ENCODE results near the gene SSRP1. TPM values are rescaled to one million over a fixed set of nuclear protein-coding genes. Genes with fewer than 3 reads are reported as not detected.

The SSRP1 gene
- total and polyA plus RNA-seq, 2 of the 4 experiments (the other 2 are of a cell fraction) = 106 to 146 TPM

DNA sequence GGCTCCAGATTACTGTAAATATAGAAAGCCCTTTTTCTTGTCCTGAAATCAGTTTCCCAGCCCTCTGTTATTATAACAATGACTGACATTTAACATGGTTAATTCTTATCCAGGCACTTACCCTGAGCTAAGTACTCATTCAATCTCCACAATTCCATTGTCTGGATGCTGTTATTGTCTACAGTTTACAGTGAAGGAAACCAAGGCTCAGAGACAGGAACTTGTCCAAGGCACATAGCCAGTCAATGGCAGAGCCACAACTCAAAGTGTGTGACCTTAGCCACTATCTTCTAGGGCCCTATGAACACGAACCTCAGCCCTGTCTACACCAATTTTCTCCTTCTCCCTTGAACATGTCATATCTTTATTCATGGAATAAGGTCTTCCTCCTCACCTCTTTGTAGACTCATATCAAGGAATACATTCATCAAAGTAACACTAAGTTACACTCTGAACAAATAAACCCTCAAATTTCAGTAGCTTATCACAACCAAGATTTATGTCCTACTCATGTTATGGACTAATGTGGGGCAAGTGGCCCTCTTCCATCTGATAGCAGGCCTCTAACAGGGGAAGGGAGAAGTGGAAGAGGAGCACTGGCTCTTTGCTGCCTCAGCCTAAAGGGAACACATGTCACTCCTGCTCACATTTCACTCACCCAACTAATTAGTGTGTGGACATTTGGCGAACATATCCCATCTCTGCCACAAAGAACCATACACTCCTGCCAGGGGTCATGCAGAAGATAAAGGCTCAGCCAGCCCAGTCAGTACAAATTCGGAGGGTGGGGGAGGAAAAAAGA is 59.3 kb downstream of the SSRP1 start:
- Histone ChIP-seq H2BK20ac (ENCODE audit: low read depth, low read length) (peak overlapping the region; percentile 71; the same call in 1 of the 2 replicates), H3K4me3 (ENCODE audit: insufficient read depth, low read depth, low read length) (no peak overlapping the region), H4K20me1 (ENCODE audit: insufficient read depth, low read length) (no peaks in the 10 kb centered on the region), H2BK120ac (ENCODE audit: low read depth, low read length) (peak overlapping the region; percentile 98; the same call in 1 of the 2 replicates), H3K79me1 (ENCODE audit: low read depth in 1 of 2, low read length in 2 of 2) (no peaks in the 10 kb centered on the region), H2AK9ac (replicated peaks; ENCODE audit: low read depth, low read length, poor library complexity) (no peak overlapping the region), H4K8ac (ENCODE audit: low read depth in 2 of 2, low read length in 2 of 2) (peak overlapping the region in 1 of 2 experiments; percentile 99; a peak in 3 of 4 replicates), H2BK5ac (ENCODE audit: low read depth, low read length, poor library complexity, severe bottlenecking) (no peak overlapping the region), H2AFZ (replicated peaks; ENCODE audit: low read length, poor library complexity) (no peak overlapping the region), H4K91ac (ENCODE audit: insufficient read depth, low read depth, low read length) (peak overlapping the region; percentile 40; the same call in 1 of the 2 replicates), H3K27ac (ENCODE audit: insufficient read depth, low read length) (peak overlapping the region; percentile 17; the same call in 1 of the 2 replicates), H3K14ac (replicated peaks; ENCODE audit: low read depth, low read length) (peak overlapping the region; percentile 8; the same call in 1 of the 2 replicates), H3K4me2 (ENCODE audit: low read depth, low read length) (no peak overlapping the region), H3K18ac (ENCODE audit: low read depth, low read length) (peak overlapping the region; percentile 54), H3K27me3 (ENCODE audit: control insufficient read depth, insufficient read depth, low read length) (no peaks in the 10 kb centered on the region), H3K36me3 (ENCODE audit: control insufficient read depth, insufficient read depth, low read length) (no peaks in the 10 kb centered on the region), H3K9me3 (ENCODE audit: control insufficient read depth, insufficient read depth, low read length) (peaks cover 5% of the 10 kb centered on the region), H2AK5ac (ENCODE audit: low read depth, low read length) (peak overlapping the region; percentile 68), H3K56ac (ENCODE audit: extremely low read depth, insufficient read depth, low read length) (no peak overlapping the region), H3K4ac (ENCODE audit: low read depth, low read length) (peak overlapping the region; percentile 54), H3K9ac (ENCODE audit: low read depth, low read length) (no peak overlapping the region), H4K5ac (ENCODE audit: low read depth, low read length) (peak overlapping the region; percentile 51; the same call in 1 of the 2 replicates), H3K4me1 (ENCODE audit: control insufficient read depth, insufficient read depth, low read length) (peaks cover 29% of the 10 kb centered on the region), H3K23ac (ENCODE audit: low read depth, low read length) (no peak overlapping the region), H3K9me1 (ENCODE audit: insufficient read depth, low read length) (peaks cover 14% of the 10 kb centered on the region), H2BK15ac (ENCODE audit: low read depth, low read length) (peak overlapping the region; percentile 8; the same call in 2 of the 3 replicates)
- WGBS, 2 experiments (ENCODE audit: extremely low coverage in 2 of 2, insufficient read length in 1 of 2) = 60% methylated on average over 1 of the region's 3 CpGs; no CpG with 5 or more reads in 1 of the 2 experiments
- BruUV-seq (replicated peaks) = no TSS peak
- dilution Hi-C loops (cut with HindIII; ENCODE audit: low sequenced_read_pairs, unreplicated experiment) (no loop called here), in situ Hi-C loops (cut with MboI; ENCODE audit: low sequenced_read_pairs) (no loop called here), intact Hi-C loops (cut with micrococcal nuclease) (no loop called here)
- POLR2A ChIA-PET (ENCODE audit: unreplicated experiment) = no interaction called here
- no peak for ATAC-seq (ENCODE audit: low read depth)
- TF ChIP-seq POLR2A (IDR thresholded peaks at IDR 0.05; ENCODE audit: low read depth, low read length) (no peak), MAFK (IDR thresholded peaks at IDR 0.05; ENCODE audit: low read depth, low read length) (no peak), SMC3 (IDR thresholded peaks at IDR 0.05; ENCODE audit: low read depth, low read length) (no peak), CHD1 (IDR thresholded peaks at IDR 0.05; ENCODE audit: low read depth, low read length) (no peak), RFX5 (IDR thresholded peaks at IDR 0.05; ENCODE audit: low read depth, low read length) (no peak), CTCF (conservative IDR thresholded peaks at IDR 0.05; ENCODE audit: low read depth, low read length) (no peak), FOS (IDR thresholded peaks at IDR 0.05; ENCODE audit: low read depth, low read length) (no peak), MXI1 (IDR thresholded peaks at IDR 0.05; ENCODE audit: borderline replicate concordance, low read depth, low read length) (no peak)
- TF ChIP-seq, protein P1, sequence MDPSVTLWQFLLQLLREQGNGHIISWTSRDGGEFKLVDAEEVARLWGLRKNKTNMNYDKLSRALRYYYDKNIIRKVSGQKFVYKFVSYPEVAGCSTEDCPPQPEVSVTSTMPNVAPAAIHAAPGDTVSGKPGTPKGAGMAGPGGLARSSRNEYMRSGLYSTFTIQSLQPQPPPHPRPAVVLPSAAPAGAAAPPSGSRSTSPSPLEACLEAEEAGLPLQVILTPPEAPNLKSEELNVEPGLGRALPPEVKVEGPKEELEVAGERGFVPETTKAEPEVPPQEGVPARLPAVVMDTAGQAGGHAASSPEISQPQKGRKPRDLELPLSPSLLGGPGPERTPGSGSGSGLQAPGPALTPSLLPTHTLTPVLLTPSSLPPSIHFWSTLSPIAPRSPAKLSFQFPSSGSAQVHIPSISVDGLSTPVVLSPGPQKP (IDR thresholded peaks at IDR 0.05; ENCODE audit: borderline replicate concordance, low read depth, low read length) = no peak
- no peak for DNase-seq
- CTCF ChIA-PET = interaction anchor here (1.4 to 2.3 kb wide), 2 partner anchors 9 to 27 kb away, joined by 3 to 15 read pairs; no protein-coding TSS in a partner anchor
